ENCODE results near the gene REM2.

Gene REM2

DNA sequence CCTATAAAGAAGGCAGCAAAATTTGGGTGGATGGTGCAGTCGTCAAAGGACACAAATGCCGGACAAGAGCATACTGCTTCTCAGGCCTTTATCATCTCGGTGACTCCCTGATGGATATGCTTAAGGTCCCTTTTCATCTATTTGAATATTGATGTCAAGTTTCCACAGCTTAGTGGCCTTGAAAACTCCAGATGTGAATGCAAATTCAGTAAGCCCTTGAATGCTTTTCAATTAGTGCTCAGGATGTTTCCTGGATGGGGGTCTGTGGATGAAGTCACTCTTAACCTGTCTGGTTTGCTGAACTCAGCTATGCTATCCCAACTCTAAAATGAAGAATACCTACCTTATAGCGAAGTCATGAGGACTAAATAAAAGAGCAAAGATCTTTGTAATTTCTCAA, 10.7 kb downstream of the REM2 start:
- Histone ChIP-seq H3K4me1 (ENCODE audit: control insufficient read depth in 1 of 2, insufficient read depth in 1 of 2, low read depth in 1 of 2, low read length in 1 of 2) (no peaks in the 10 kb centered on the region), H3K27me3 (no peaks in the 10 kb centered on the region), H3K9me3 (no peaks in the 10 kb centered on the region), H3K36me3 (peaks cover 44% of the 10 kb centered on the region), H3K27ac (no peak overlapping the region), H3K4me3 (ENCODE audit: low read depth in 1 of 2, low read length in 1 of 2) (no peak overlapping the region)
- TF ChIP-seq CTCF (IDR thresholded peaks at IDR 0.05), result no peak

DNA sequence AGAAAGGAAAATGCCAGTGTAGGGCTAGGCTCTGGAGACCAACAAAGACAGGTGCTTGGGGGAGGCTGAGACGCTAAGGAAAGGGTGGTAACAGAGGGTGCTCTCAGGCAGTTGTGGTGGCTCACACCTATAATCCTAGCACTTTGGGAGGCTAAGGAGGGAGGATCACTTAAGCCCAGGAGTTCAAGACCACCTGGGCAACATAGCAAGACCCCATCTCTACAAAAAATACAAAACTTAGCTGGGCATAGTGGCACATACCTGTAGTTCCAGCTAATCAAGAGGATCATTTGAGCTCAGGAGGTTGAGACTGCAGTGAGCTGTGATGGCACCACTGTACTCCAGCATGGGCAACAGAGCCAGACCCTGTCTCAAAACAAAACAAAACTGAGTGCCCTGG, 12.4 kb downstream of the REM2 start:
- H3K27ac ChIP-seq, result no peak overlapping the region
- H3K27me3 ChIP-seq, result no peaks in the 10 kb centered on the region
- H3K36me3 ChIP-seq, result peaks cover 61% of the 10 kb centered on the region
- no peak for TF ChIP-seq CTCF (IDR thresholded peaks at IDR 0.05)
- H3K4me1 ChIP-seq (ENCODE audit: control insufficient read depth in 1 of 2, insufficient read depth in 1 of 2, low read depth in 1 of 2, low read length in 1 of 2), result peaks cover 6 to 7% of the 10 kb centered on the region in 2 experiments
- no peak overlapping the region for H3K4me3 ChIP-seq (ENCODE audit: low read depth in 1 of 2, low read length in 1 of 2)
- no peaks in the 10 kb centered on the region for H3K9me3 ChIP-seq

- no peaks in the 10 kb centered on the region for H3K27me3 ChIP-seq
- no peak for TF ChIP-seq CTCF (IDR thresholded peaks at IDR 0.05)
- no peak overlapping the region for H3K27ac ChIP-seq
- peaks cover 6 to 7% of the 10 kb centered on the region in 2 experiments for H3K4me1 ChIP-seq (ENCODE audit: control insufficient read depth in 1 of 2, insufficient read depth in 1 of 2, low read depth in 1 of 2, low read length in 1 of 2)
- H3K4me3 ChIP-seq (ENCODE audit: low read depth in 1 of 2, low read length in 1 of 2), result no peak overlapping the region
- peaks cover 71% of the 10 kb centered on the region for H3K36me3 ChIP-seq
- no peaks in the 10 kb centered on the region for H3K9me3 ChIP-seq
Measured at GRCh38 chr14:22896356-22896755, 13.3 kb downstream of the REM2 start.

DNA sequence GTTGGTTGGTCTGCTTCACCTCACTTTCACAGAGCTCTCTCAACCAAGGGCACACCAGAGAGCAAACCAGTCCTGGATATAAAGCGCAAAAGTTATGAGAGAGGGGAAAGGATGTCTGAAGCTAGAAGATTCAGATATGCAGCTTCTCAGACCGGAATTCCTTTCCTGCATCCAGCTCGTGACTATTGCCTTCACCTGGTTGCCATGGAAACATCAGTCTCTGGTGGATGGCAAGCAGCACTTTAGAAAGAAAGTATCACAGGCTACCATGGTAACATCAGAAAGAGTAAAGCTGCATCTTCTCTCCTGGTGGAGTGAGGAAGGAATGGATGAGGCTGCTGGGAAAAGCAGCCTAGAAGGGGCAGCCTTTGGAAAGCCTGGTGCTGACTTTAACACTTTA, 13.7 kb downstream of the REM2 start:
- Histone ChIP-seq H3K9me3 (no peaks in the 10 kb centered on the region), H3K27ac (no peak overlapping the region), H3K4me1 (ENCODE audit: control insufficient read depth in 1 of 2, insufficient read depth in 1 of 2, low read depth in 1 of 2, low read length in 1 of 2) (peaks cover 6 to 7% of the 10 kb centered on the region in 2 experiments), H3K4me3 (ENCODE audit: low read depth in 1 of 2, low read length in 1 of 2) (no peak overlapping the region), H3K27me3 (no peaks in the 10 kb centered on the region), H3K36me3 (peaks cover 75% of the 10 kb centered on the region)
- no peak for TF ChIP-seq CTCF (IDR thresholded peaks at IDR 0.05)

DNA sequence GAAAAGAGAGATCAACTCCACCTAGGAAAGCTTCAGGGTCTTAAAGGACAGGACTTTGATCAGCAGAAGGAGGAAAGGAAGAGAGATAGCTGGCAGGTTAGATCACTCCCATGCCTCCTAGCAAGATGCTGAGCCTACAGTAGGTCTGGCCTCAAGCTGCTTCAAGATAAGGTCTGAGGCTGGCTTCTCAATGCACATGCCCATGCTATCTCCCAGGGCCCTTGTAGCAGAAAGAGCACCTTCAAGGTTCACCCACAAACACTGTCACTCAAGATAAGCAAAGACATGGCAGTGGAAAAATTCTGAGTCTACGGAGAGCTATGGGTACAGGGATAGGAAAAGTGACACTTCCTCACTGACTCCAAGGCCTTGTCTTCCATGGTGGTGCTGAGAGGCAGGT, 14.3 kb downstream of the REM2 start:
- TF ChIP-seq CTCF (IDR thresholded peaks at IDR 0.05), result no peak
- Histone ChIP-seq H3K9me3 (no peaks in the 10 kb centered on the region), H3K36me3 (peaks cover 81% of the 10 kb centered on the region), H3K27ac (no peak overlapping the region), H3K4me1 (ENCODE audit: control insufficient read depth in 1 of 2, insufficient read depth in 1 of 2, low read depth in 1 of 2, low read length in 1 of 2) (peaks cover 6 to 7% of the 10 kb centered on the region in 2 experiments), H3K4me3 (ENCODE audit: low read depth in 1 of 2, low read length in 1 of 2) (no peak overlapping the region), H3K27me3 (no peaks in the 10 kb centered on the region)
